K562 (cell line): ENCODE measurements around the gene CCDC88C. TPM values are rescaled to one million over a fixed set of nuclear protein-coding genes. Genes with fewer than 3 reads are reported as not detected.

Source experiments
- ATAC-seq: fragments of 200-7000 bp; cut with Tn5 transposase; 3 replicates; pipeline ENCODE4 v1.9.1; 2020; ENCODE audit warnings: moderate library complexity
- BruUV-seq: library from RNA; stranded (reverse); fragments of 400-500 nt; replicated peaks from 2 replicates; lab custom pipeline; 2021; lab: Mats Ljungman, UMichigan
- CTCF ChIA-PET: fragments of 300-600 bp; formaldehyde crosslinking; extraction: SDS; loops from one replicate; lab custom pipeline; 2021; ENCODE audit warnings: low intra/inter-chr PET ratio; lab: Yijun Ruan, JAX
- POLR2A ChIA-PET: fragments of 300-600, 350-650 bp; sonication (Branson Sonifier 250); formaldehyde crosslinking; extraction: SDS; loops from one replicate; lab custom pipeline; 2021; ENCODE audit warnings: antibody characterized with exemption, inconsistent platforms; lab: Yijun Ruan, JAX
- DNase-seq, 4 experiments: peaks; one replicate each; pipeline versions ENCODE4 v3.0.0 to v3.0.0-alpha.2; 2011 to 2018; ENCODE audit warnings: low spot score in 3 of 4, mixed read lengths in 3 of 4; ENCODE audit errors: extremely low read depth in 1 of 4
- FAIRE-seq: peaks from 2 replicates; lab custom pipeline; 2011; peaks lifted over from hg19 to GRCh38; lab: Jason Lieb, UNC
- H2AFZ ChIP-seq: 2 replicates; pipeline ENCODE4 v1.6.0; 2011; ENCODE audit warnings: low read depth, low read length, control low read depth, inconsistent platforms
- H3K27ac ChIP-seq: fragments of 200-600 bp; 3 replicates; pipeline ENCODE4 v1.8.0; 2011; ENCODE audit warnings: low read depth, mild to moderate bottlenecking, control low read depth, inconsistent platforms, low read length, moderate library complexity, mixed read lengths; ENCODE audit errors: extremely low read depth
- H3K27me3 ChIP-seq, 2 experiments: fragments of 300-600 bp in 1 of 2; 2 replicates in 1 of 2; 3 replicates in 1 of 2; pipeline versions ENCODE4 v1.6.0 to v1.8.0; 2011; ENCODE audit warnings: inconsistent platforms in 2 of 2, low read length in 2 of 2, mild to moderate bottlenecking in 1 of 2, mixed read lengths in 1 of 2, moderate library complexity in 1 of 2; ENCODE audit not compliant: control insufficient read depth in 2 of 2, insufficient read depth in 2 of 2
- H3K36me3 ChIP-seq: fragments of 300-600 bp; 3 replicates; pipeline ENCODE4 v1.8.0; 2011; ENCODE audit warnings: mild to moderate bottlenecking, low read length, inconsistent platforms; ENCODE audit not compliant: control insufficient read depth, insufficient read depth
- H3K4me1 ChIP-seq, 2 experiments: fragments of 200-600 bp in 1 of 2; replicated peaks in 1 of 2; 2 replicates in 1 of 2; 3 replicates in 1 of 2; pipeline versions ENCODE4 v1.5.1 to v1.8.0; 2011; ENCODE audit warnings: inconsistent platforms in 2 of 2, low read length in 2 of 2, mild to moderate bottlenecking in 1 of 2, mixed read lengths in 1 of 2, moderate library complexity in 1 of 2; ENCODE audit not compliant: control insufficient read depth in 2 of 2, insufficient read depth in 2 of 2
- H3K4me2 ChIP-seq: 2 replicates; pipeline ENCODE4 v1.6.1; 2011; ENCODE audit warnings: low read length, control low read depth, inconsistent platforms, mixed read lengths; ENCODE audit not compliant: insufficient read depth
- H3K4me3 ChIP-seq: fragments of 200-600 bp; sonication (generic), shearing (Covaris generic); 2 replicates; pipeline ENCODE4 v1.5.1; 2016; ENCODE audit warnings: control low read depth, inconsistent platforms
- H3K79me2 ChIP-seq: fragments of 200-600 bp; 3 replicates; pipeline ENCODE4 v1.8.0; 2011; ENCODE audit warnings: low read length, inconsistent platforms; ENCODE audit not compliant: control insufficient read depth, insufficient read depth
- H3K9ac ChIP-seq, 2 experiments: 2 replicates each; pipeline versions ENCODE4 v1.6.0 to v1.6.1; 2011; ENCODE audit warnings: low read depth in 2 of 2, low read length in 2 of 2, control low read depth in 1 of 2, inconsistent platforms in 1 of 2, mild to moderate bottlenecking in 1 of 2, mixed read lengths in 1 of 2; ENCODE audit not compliant: insufficient read depth in 1 of 2
- H3K9me1 ChIP-seq: one replicate; pipeline ENCODE4 v1.6.0; 2011; ENCODE audit warnings: inconsistent platforms, mild to moderate bottlenecking, low read length, moderate library complexity; ENCODE audit not compliant: control insufficient read depth, insufficient read depth
- H3K9me3 ChIP-seq: replicated peaks from 2 replicates; pipeline ENCODE4 v1.5.1; 2011; ENCODE audit warnings: low read depth, low read length, inconsistent platforms; ENCODE audit not compliant: control insufficient read depth, insufficient read depth
- H4K20me1 ChIP-seq: replicated peaks from 2 replicates; pipeline ENCODE4 v1.6.1; 2011; ENCODE audit warnings: low read length, inconsistent platforms, mixed read lengths; ENCODE audit not compliant: control insufficient read depth, insufficient read depth
- CAMTA2 ChIP-seq: fragments of 250-450 bp; sonication (Bioruptor Pico); conservative IDR thresholded peaks from 2 replicates; pipeline ENCODE4 v1.5.1; 2022
- HEY1 ChIP-seq: fragments of 250-450 bp; sonication (Bioruptor Pico); IDR thresholded peaks from 2 replicates; pipeline ENCODE4 v1.5.0; 2020; ENCODE audit warnings: mild to moderate bottlenecking, moderate library complexity, borderline replicate concordance
- JUND ChIP-seq, 2 experiments: IDR thresholded peaks; 2 replicates in 1 of 2; 3 replicates in 1 of 2; pipeline ENCODE4 v1.6.1; 2011; ENCODE audit warnings: borderline replicate concordance in 2 of 2, low read depth in 2 of 2, low read length in 2 of 2, improper control_type of control experiment in 1 of 2, missing biosample characterization in 1 of 2, missing genetic modification characterization in 1 of 2, missing genetic modification reagents in 1 of 2
- MCM3 ChIP-seq: fragments of 450-650 bp; IDR thresholded peaks from 2 replicates; pipeline ENCODE4 v1.6.1; 2016
- PCBP1 ChIP-seq: fragments of 200-400 bp; formaldehyde crosslinking; IDR thresholded peaks from 2 replicates; pipeline ENCODE4 v1.6.1; 2018; ENCODE audit warnings: mild to moderate bottlenecking, low read depth, low read length; ENCODE audit not compliant: poor library complexity, severe bottlenecking
- SAFB2 ChIP-seq: fragments of 200-400 bp; formaldehyde crosslinking; IDR thresholded peaks from 2 replicates; pipeline ENCODE4 v1.6.1; 2018; ENCODE audit warnings: borderline replicate concordance, low read length, low read depth, moderate library complexity; ENCODE audit not compliant: severe bottlenecking
- ZHX1 ChIP-seq: fragments of 150-350 bp; conservative IDR thresholded peaks from 2 replicates; pipeline ENCODE4 v1.6.1; 2014; ENCODE audit warnings: low read length
- ZNF133 ChIP-seq: fragments of 250-450 bp; sonication (Bioruptor Pico); IDR thresholded peaks from 2 replicates; pipeline ENCODE4 v1.4.0; 2020; ENCODE audit warnings: mild to moderate bottlenecking
- ZNF143 ChIP-seq: sonication (generic); formaldehyde crosslinking; IDR thresholded peaks from 2 replicates; pipeline ENCODE4 v1.9.0; 2022; ENCODE audit warnings: mild to moderate bottlenecking, missing genetic modification reagents
- ZNF280A ChIP-seq: fragments of 450-650 bp; IDR thresholded peaks from 2 replicates; pipeline ENCODE4 v1.6.1; 2018; ENCODE audit warnings: mild to moderate bottlenecking, low read depth; ENCODE audit not compliant: partially characterized antibody
- ZNF586 ChIP-seq: fragments of 450-650 bp; formaldehyde crosslinking; conservative IDR thresholded peaks from 2 replicates; pipeline ENCODE4 v1.4.0; 2020; ENCODE audit warnings: mild to moderate bottlenecking, moderate library complexity
- ZNF780A ChIP-seq: fragments of 250-450 bp; sonication (Bioruptor Pico); IDR thresholded peaks from 2 replicates; pipeline ENCODE4 v1.5.0; 2021; ENCODE audit warnings: mild to moderate bottlenecking
- ZSCAN32 ChIP-seq: fragments of 450-650 bp; formaldehyde crosslinking; IDR thresholded peaks from 2 replicates; pipeline ENCODE4 v1.4.0; 2020; ENCODE audit warnings: mild to moderate bottlenecking, moderate library complexity
- WGBS: fragments of 100-300 bp; shearing (Covaris generic); methylation state at CpG from one replicate; pipeline ENCODE4 v1.1.6; 2016; ENCODE audit warnings: low coverage, mixed read lengths; ENCODE audit not compliant: insufficient coverage; ENCODE audit errors: missing lambda C conversion rate; 5-methylcytosine and 5-hydroxymethylcytosine counted together
- in situ Hi-C: fragments of 300-500 bp; cut with MboI; formaldehyde crosslinking; loops from 4 replicates; pipeline ENCODE4 v1.15.0; 2018; ENCODE audit warnings: inconsistent platforms, mixed read lengths
- intact Hi-C: fragments of 100-400 bp; cut with micrococcal nuclease; formaldehyde crosslinking; loops from 2 replicates; pipeline ENCODE4 v1.14.2; 2022
- polyA plus RNA-seq, 8 experiments: library from polyadenylated mRNA; depleted of rRNA in 4 of 8; stranded (reverse) in 5 of 8; unstranded in 3 of 8; fragments of >200 nt; fragmentation: Nextera tagmentation in 2 of 8; fragmentation: Illumina TruSeq in 1 of 8; extraction: Ambion mirVana in 2 of 8; extraction: Trizol in 1 of 8; gene quantifications; 2 replicates each; pipeline versions ENCODE4 v1.2.1 to v1.2.3, GENCODE V29; 2011 to 2014; ENCODE audit warnings: inconsistent platforms in 1 of 8, missing spikeins in 1 of 8
- total RNA-seq, 7 experiments: library from RNA; depleted of rRNA in 6 of 7; stranded (reverse); fragments of >200 nt in 6 of 7; fragmentation: Illumina TruSeq in 2 of 7; extraction: Trizol in 2 of 7; gene quantifications; 2 replicates each; pipeline versions ENCODE4 v1.2.1 to v1.2.3, GENCODE V29; 2011 to 2021; ENCODE audit warnings: low replicate concordance in 1 of 7

The CCDC88C gene
- total and polyA plus RNA-seq, 9 of the 15 experiments (the other 6 are each of a cell fraction or from before 2014, with no cell fraction given): 0.62 to 22.5 (median 10.7) TPM

DNA sequence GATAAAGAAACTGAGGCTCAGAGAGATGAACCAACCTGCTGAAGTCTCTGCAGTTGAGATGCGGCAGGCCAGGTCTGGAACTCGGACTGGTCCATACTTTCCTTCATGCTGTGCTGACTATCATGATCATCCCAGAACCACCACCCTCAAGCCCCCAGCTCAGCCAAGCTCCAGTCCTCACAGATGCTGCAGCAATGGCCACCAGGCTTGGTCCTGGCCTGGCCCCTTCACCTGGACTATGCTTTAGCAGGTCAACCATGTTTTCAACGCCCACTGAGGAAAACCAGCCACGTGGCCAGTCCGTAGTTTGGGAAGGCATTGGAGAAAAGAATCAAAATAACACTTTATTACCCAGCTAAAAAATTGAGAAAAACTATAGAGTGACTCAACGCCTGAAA, 174.5 kb downstream of the CCDC88C start:
- Histone ChIP-seq H3K4me1 (peaks cover 0 to 5% of the 10 kb centered on the region in 2 experiments; a peak in 2 of 5 replicates), H3K36me3 (no peaks in the 10 kb centered on the region), H4K20me1 (no peaks in the 10 kb centered on the region), H3K27ac (no peak overlapping the region), H3K79me2 (no peaks in the 10 kb centered on the region), H3K27me3 (no peaks in the 10 kb centered on the region), H3K4me2 (no peak overlapping the region), H3K9ac (no peak overlapping the region), H2AFZ (no peak overlapping the region), H3K9me3 (no peaks in the 10 kb centered on the region), H3K9me1 (no peaks in the 10 kb centered on the region), H3K4me3 (no peak overlapping the region)
- ATAC-seq: no peak
- DNase-seq: no peak
- ChIA-PET POLR2A (no interaction called here), CTCF (no interaction called here)
- FAIRE-seq: no peak
- WGBS: 64% methylated on average over 5 of the region's 6 CpGs
- no TSS peak for BruUV-seq
- intact Hi-C loops (no loop called here), in situ Hi-C loops (no loop called here)
- no peak for TF ChIP-seq ZSCAN32 (CRISPR knock-in tag)
- TF ChIP-seq HEY1 (CRISPR knock-in tag): no peak
- TF ChIP-seq ZNF280A: no peak
- TF ChIP-seq PCBP1: no peak

GRCh38 chr14:91242635-91243034, 175.0 kb downstream of the CCDC88C start:
- 27% methylated on average over 3 of the region's 4 CpGs for WGBS
- no peak for DNase-seq
- BruUV-seq: no TSS peak
- in situ Hi-C loops: no loop called here
- no peak overlapping the region for H3K4me2 ChIP-seq
- no peaks in the 10 kb centered on the region for H3K9me1 ChIP-seq
- no peaks in the 10 kb centered on the region for H3K9me3 ChIP-seq
- H2AFZ ChIP-seq: no peak overlapping the region
- no peaks in the 10 kb centered on the region for H3K36me3 ChIP-seq
- no peak overlapping the region for H3K4me3 ChIP-seq
- CTCF ChIA-PET: no interaction called here
- FAIRE-seq: no peak
- H4K20me1 ChIP-seq: no peaks in the 10 kb centered on the region
- POLR2A ChIA-PET: no interaction called here
- intact Hi-C loops: no loop called here
- H3K79me2 ChIP-seq: no peaks in the 10 kb centered on the region
- no peak for ATAC-seq
- no peak overlapping the region for H3K9ac ChIP-seq
- H3K4me1 ChIP-seq: peaks cover 0 to 5% of the 10 kb centered on the region in 2 experiments; a peak in 2 of 5 replicates
- H3K27ac ChIP-seq: no peak overlapping the region
- no peaks in the 10 kb centered on the region for H3K27me3 ChIP-seq
- TF ChIP-seq CAMTA2 (no peak), JUND (IDR thresholded peaks at IDR 0.05; ENCODE audit: borderline replicate concordance, low read depth, low read length) (no peak), JUND (tag; IDR thresholded peaks at IDR 0.05; ENCODE audit: borderline replicate concordance, low read depth, low read length) (no peak), ZNF780A (no peak), ZNF143 (CRISPR knock-in tag) (no peak), SAFB2 (no peak), MCM3 (no peak), ZHX1 (no peak), ZNF586 (CRISPR knock-in tag) (no peak), ZNF133 (no peak)
